Adipose tissue (tissue), 3 donors: ENCODE data around the gene ORC1. TPM values are rescaled to one million over a fixed set of nuclear protein-coding genes. Genes with fewer than 3 reads are reported as not detected.
A peak's percentile ranks its signal among the peaks of the same experiment; 100 is the strongest.

ENCODE experiments used
- H3K27ac ChIP-seq: one replicate; pipeline ENCODE4 v1.5.1; 2013; ENCODE audit warnings: low read depth, low read length
- WGBS, 3 donors: extraction: QIAGEN DNeasy Blood & Tissue Kit; methylation state at CpG; one replicate each; pipeline ENCODE4 v1.1.7; 2013; 5-methylcytosine and 5-hydroxymethylcytosine counted together
- polyA plus RNA-seq, 3 donors: library from polyadenylated mRNA; stranded (reverse); fragments of 200-250 nt; gene quantifications; one replicate each; pipeline ENCODE4 v1.2.3, GENCODE V29; 2013
- donor health status: healthy with polysubstance abuse.
- donor health status: Bipolar disorder and iron deficiency.
- donor health status: healthy.

ORC1 gene
- under 1 TPM; 0.19 to 0.34 (median 0.30) TPM for polyA plus RNA-seq

DNA sequence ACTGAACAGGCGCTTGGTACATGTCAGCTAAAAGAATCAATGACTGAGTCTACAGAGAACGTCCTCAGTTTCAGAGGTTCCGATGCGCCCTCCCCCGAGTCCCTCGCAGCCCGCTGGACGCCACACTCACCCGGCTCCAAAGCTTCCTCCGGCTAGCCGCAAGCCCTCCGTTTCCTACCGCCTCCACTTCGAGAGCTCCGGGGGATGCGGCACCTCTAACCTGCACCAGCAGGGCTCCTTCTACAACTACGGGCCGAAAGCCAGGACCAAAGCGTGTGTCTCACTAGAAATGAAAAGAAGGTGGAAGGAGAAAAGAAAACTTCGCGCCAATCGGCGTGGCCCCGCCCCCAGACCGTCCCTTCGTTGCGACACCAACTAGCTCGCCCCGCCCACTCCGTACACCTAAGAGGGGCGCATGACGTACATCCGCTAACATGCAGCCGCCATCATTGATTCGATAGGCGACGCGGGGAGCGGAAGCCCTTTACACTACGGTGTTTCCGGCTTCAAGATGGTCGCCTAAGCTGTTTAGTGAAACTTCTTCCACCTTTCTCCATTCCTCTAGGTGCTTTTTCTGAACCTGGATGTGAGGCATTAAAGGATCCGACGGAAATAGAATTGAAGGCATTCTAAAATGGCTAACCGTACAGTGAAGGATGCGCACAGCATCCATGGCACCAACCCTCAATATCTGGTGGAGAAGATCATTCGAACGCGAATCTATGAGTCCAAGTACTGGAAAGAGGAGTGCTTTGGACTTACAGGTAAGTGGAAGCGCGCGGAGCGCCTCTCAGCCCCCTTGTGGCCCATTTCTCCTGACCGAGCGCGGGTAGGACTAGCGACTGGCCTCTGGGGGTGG, at the start of gene ORC1, which contains the start of gene PRPF38A:
Gene ORC1, minus strand, starts transcription at position 308 of the 859 bp plus-strand sequence. CDS start 2,200 bp downstream, outside the sequence.
Gene PRPF38A, plus strand, starts transcription at position 487 of the 859 bp plus-strand sequence. Its CDS starts 148 bp downstream, at position 635.
- H3K27ac ChIP-seq: peak within 1 kb of the TSS; percentile 61
- WGBS, 3 donors: 0% methylated on average over 57 of the region's 57 CpGs

DNA sequence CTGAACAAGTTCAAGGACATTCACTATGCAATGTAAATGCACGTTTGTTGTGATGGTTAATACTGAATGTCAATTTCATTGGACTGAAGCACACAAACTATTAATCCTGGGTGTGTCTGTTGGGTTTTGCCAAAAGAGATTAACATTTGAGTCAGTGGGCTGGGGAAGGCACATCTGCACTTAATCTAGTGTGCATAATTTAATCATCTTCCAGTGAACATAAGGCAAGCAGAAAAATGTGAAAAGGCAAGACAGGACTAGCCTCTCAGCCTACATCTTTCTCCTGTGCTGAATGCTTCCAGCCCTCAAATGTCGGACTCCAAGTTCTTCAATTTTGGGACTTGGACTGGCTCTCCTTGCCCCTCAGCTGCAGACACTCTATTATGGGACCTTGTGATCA, 40.2 kb upstream of the ORC1 start:
- H3K27ac ChIP-seq: no peak overlapping the region
- WGBS, 3 donors: 88 to 91% (median 90%) methylated on average over 2 of the region's 2 CpGs

DNA sequence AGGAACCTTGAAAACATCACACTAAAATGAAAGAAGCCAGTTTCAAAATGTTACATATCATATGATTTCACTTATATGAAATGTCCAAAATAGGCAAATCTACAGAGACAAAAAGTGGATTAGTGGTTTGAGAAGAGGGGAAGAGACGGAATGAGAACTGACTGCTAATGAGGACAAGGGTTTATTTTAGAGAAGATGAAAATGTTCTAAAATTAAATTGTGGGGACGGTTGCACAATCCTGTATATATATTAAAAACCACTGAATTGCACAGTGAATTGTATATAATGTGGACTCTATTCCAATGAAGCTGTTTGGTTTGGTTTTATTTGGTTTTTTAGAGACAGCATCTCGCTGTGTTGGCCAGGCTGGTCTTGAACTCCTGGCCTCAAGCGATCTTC, 35.8 kb upstream of the ORC1 start:
- 83 to 96% (median 89%) methylated on average over 4 of the region's 4 CpGs for WGBS, 3 donors
- H3K27ac ChIP-seq: no peak overlapping the region

DNA sequence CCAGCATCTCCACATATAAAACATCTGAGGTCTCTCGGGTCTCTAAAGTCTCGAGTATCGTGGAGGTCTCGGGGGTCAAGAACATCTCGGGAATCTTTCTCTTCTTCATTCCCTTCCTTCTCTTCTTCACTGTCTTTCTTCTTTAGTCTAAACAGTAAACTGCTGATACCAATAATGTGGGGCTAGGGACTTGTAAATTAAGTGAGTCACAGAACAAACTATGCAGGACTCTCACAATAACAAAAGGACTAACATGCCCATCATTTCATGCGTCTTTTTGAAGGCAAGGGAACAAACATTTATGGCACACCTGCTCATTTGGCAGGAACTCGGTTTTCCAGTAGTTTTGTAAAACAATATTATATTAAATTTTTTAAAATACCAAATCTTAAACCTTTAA, 32.6 kb upstream of the ORC1 start:
- H3K27ac ChIP-seq: no peak overlapping the region
- 86 to 92% (median 89%) methylated on average over 7 of the region's 7 CpGs for WGBS, 3 donors

DNA sequence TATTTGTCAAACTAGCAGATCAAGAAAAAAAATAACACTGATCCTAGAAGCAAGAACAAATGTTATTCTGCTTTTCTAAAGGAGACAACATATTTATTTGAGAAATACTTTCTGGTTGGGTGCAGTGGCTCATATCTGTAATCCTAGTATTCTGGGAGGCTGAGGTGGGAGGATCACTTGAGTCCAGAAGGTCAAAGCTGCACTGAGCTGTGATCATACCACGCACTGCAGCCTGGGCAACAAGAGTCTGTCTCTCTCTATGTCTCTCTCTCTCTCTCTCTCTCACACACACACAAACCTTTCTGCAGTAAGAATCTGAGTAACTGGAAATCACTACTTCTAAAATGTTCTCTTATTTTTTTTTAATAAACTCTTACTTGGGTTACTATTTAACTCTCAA, 31.4 kb upstream of the ORC1 start:
- WGBS, 3 donors: 95 to 100% (median 95%) methylated on average over 1 of the region's 1 CpG
- no peak overlapping the region for H3K27ac ChIP-seq

DNA sequence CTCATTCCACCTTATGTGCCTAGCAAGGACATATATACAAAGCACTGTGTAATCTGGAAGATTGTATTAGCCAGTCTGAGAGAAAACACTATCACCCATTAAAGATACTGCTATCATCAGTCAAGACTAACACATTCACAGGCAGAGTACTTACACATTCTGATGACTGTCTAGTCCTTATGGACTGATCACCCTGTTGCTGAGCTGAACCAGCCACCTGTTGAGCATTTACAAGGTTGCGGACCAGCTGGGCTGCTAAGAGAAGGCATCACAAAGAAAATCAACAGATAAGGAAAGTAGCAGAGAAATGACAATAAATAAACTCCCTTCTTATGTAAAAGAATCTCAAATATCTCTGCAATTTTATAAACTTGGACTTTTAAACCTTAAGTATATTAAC, 31.0 kb upstream of the ORC1 start:
- WGBS, 3 donors: 93 to 100% (median 98%) methylated on average over 1 of the region's 1 CpG
- H3K27ac ChIP-seq: no peak overlapping the region

DNA sequence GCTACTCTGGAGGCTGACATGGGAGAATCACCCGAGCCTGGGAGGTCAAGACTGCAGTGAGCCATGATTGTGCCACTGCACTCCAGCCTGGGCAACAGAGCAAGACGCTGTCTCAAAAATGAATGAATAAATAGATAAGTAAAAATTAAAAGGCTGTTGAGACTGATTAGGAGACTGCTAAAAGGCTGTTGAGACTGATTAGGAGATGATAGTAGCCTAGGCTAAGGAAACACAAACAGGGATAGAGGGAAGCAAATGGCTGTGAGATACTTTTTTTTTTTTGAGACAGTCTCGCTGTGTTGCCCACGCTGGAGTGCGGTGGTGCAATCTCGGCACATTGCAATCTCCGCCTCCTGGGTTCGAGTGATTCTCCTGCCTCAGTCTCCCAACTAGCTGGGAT, 28.6 kb upstream of the ORC1 start:
- 88 to 95% (median 91%) methylated on average over 8 of the region's 8 CpGs for WGBS, 3 donors
- no peak overlapping the region for H3K27ac ChIP-seq

DNA sequence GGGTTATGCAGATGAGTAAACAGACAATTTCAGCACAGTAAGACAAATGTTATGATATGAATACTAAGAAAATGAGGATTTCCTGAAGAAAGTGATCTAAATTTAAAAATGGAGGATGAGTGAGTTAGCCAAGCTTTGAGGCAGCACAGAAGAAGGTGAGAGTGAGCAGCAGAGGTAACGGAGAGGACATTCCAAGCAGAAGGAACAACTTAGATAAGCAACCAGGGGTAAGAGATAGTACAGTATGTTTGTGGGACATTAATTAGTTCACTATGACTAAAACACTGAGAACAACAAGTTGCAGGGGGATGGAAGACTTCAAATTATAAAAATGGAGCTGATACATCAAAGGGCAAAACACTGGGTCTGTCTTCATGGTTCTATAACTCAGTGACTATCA, 22.9 kb upstream of the ORC1 start:
- WGBS, 3 donors: 96 to 97% (median 96%) methylated on average over 1 of the region's 1 CpG
- no peak overlapping the region for H3K27ac ChIP-seq

DNA sequence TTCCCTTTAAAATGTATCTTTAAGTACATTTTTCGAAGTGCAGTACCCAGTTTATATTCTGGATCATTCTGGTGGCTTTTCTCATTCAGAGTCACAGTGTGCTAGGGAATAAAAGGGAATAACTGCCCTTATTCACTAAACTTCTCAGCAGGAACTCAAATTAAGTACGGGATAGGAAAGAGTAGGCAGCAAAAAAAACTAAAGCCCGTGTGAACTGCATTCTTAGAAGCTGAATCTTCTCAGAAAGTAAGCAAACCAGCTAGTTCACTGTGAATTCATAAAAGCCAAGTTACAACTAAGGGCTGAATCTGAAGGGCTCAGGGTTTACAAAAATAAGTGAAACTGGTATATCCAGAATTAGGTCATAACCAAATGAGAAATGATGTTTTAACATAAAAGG, 22.1 kb upstream of the ORC1 start:
- H3K27ac ChIP-seq: no peak overlapping the region
- WGBS, 3 donors: 80 to 87% (median 85%) methylated on average over 3 of the region's 3 CpGs

DNA sequence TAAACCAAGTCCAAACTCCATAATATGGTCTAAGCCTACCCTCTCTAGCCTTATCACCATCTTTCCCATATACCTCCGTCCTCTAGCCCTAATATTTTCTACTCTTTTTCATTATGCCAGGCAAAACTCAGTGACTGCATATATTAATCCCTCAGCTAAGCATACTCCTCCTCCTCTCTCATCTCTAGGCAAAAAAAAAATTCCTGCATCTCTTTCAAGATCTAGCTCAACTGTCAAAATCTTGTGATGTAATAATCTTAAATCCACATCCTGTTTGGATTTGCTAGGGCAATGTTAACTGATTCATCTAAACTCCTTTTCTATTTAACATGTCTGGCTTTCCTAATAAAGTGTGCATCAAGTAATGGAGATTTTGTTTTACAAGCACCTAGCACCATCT, 20.6 kb upstream of the ORC1 start:
- no peak overlapping the region for H3K27ac ChIP-seq

DNA sequence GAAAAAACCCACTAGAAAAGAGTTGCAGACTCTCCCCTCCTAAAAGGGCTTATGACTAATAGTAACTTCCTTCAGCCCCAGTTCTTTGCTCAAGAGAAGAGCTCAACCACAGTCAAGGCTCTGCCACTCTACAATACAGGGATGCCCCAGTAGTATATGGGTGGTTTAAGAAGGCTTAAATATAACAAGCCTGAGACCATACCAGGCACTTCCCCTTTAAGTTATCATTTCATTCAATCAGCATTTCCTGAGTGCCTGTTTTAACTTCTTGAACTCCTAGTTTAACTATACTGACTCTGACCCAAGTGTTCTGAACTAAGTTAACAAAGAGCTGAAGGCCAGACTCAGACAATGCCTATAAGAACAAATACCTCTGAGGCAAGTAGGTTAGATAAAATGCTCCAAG, 20.0 kb upstream of the ORC1 start:
- H3K27ac ChIP-seq: no peak overlapping the region

More for the DNA sequence above, 20.6 kb upstream of the ORC1 start:
- WGBS, 3 donors: 87 to 96% (median 93%) methylated on average over 1 of the region's 1 CpG

DNA sequence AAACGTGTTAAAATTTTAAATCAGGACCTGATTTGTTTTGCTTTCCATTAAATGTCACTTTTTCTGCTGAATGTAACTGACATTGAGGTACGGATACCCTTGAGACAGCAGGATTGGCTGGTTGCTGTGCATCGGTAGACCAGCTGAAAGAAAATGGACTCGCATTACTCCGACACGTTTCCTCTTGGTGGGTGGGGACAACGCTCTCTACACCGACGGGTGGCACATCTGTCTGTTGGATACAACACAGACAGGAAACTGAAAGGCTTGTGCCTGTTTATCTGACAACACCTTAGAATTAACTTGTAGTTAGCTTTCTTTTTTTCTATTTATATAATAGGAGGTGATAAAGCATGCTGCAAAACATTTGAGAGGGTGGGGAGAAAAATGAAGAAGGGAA, 19.5 kb upstream of the ORC1 start:
- no peak overlapping the region for H3K27ac ChIP-seq
- 44 to 73% (median 54%) methylated on average over 9 of the region's 9 CpGs for WGBS, 3 donors

DNA sequence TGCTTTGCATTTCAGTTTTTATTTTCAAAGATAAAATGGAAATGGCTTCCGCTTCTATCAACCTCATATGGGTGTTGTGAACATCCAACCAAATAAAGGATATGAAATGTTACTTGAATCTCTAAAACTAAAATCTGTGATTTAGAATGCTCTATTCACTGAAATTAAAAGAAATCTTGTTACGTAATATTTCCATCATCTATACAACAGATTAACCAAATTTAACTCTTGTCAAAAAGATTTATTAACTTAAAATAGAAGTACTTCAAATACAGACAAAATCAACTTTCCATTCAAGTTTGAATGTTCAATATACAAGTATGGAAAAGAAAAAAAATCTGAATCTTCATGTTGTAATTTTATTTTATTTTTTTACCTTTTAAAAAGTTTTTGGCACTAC, 18.8 kb upstream of the ORC1 start:
- no peak overlapping the region for H3K27ac ChIP-seq
- 97 to 99% (median 98%) methylated on average over 2 of the region's 2 CpGs for WGBS, 3 donors

DNA sequence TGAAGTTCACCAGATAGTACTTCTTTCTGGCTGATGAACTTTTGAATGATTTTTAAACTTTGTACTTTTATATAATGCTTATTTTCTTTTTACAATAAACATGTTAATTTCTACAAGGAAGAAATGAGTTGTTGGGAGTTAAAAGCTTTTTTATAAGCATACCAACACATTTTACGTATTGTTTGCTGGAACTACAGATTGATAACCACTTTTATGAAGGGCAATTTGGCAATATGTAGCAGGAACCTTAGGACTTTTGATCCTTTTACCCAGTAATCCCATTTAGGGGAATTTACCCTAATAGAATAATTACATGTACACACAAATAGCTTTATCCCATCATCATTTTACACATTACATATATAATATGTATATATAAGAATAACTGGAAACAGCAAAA, 16.5 kb upstream of the ORC1 start:
- WGBS, 3 donors: 92 to 97% (median 96%) methylated on average over 1 of the region's 1 CpG

DNA sequence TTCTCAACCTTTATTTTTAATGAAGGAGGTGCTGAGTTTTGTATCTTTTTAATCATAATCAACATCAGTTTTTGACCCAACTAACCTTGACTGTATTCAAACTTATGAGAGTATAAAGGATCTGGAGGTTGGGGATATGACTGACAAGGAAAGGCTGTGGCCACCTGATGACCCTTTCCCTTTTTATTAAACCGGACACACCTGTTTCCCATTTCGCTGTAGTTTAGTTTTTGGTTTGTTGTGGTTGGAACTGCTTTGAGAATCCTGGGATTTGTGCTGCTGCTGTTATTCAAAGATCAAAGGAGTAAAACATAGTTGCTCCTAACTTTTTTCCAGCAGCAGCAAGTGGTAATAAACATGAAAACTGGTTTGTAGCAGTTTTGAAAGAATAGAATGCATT, 12.6 kb upstream of the ORC1 start:
- 63 to 89% (median 83%) methylated on average over 2 of the region's 2 CpGs for WGBS, 3 donors
- no peak overlapping the region for H3K27ac ChIP-seq

More for the DNA sequence above, 16.5 kb upstream of the ORC1 start:
- no peak overlapping the region for H3K27ac ChIP-seq

DNA sequence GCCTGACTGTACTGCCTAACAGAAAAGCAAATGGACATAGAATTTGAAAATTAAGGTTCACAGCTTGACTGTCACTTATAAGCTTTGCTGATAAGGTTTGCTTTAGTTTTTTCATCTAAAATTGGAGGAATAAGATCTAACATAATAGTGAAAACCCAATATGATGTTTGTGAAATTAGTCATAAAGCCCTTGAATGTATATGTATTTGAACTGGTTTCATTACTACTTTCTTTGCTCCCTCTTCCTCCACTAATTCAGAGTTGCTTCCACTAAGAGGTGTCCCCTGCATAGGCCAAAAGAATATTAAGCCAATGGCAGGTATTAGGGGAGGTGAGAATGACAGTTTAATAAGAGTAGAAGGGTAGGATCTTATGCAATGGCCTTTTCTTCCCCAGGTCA, 10.7 kb upstream of the ORC1 start:
- no peak overlapping the region for H3K27ac ChIP-seq

DNA sequence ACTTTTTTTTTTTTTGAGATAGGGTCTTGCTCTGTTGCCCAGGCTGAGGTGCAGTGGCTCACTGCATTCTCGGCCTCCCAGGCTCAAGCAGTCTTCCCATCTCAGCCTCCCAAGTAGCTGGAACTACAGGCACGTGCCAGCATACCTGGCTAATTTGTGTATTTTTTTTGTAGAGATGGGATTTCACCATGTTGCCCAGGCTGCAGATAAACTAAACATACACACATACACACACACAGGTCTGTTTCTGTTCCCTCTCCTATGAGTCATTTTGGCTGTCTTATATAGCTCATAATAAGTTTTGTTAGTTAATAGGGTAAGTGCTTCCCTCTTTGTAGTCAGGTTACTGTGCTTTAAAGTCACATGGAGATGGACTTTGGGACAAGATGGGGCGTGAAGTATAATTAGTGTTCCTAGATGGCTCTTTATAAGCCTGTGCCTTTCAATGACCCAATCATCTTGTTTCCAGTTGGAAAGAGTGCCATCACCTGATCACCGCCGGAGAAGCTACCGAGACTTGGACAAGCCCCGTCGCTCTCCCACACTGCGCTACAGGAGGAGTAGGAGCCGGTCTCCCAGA, 9.3 kb upstream of the ORC1 start:
- WGBS, 3 donors: 93 to 97% (median 94%) methylated on average over 10 of the region's 10 CpGs
- H3K27ac ChIP-seq: no peak overlapping the region

DNA sequence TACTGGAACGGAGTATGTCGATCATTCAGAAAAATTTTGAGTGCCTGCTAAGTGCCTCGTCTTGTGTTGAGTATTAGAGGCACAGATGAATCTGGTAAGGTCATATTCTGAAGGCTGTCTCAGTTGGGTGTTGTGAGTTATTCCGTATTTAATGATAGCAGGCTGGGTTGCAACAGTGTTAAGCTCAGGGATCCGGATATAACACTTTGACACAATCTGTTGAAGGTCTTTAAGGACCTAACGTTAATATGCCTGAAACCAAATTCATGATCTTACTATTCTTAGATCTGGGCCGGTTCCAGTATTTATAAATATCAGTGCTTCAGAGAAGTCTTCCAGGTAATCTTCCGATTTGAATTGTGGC, 734 bp upstream of the ORC1 start:
- peak overlapping the region; percentile 61 for H3K27ac ChIP-seq
- 2 to 7% (median 3%) methylated on average over 8 of the region's 8 CpGs for WGBS, 3 donors

DNA sequence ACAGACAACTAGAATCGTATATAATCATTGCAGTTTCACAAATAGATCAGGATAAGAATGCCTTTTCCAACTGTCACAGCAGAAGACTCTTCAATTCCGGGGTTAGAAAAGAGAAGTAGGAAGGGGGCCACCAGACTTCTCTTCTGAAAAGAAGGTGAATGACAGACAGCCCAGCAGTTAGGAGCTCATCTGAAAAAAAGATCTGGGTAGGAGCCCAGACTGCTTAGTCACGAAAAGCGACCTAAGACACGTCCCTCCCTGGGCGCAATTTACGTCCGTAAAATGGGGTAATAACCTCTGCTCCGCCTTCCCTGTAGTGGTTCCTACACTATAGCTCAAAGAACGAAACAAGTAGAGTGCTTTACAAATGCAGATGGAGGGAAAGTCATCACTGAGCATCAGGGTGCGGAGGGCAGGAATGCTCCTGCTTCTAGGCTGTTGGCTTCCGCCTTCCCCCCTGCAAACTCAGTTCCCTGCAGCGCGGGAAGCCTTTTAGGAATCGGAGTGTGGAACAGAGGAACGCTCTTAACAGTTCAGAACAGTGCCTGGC, 582 bp downstream of the ORC1 start:
- whole genome bisulfite sequencing, 3 donors: 0 to 1% (median 1%) methylated on average over 16 of the region's 16 CpGs
- H3K27ac ChIP-seq: no peak overlapping the region

DNA sequence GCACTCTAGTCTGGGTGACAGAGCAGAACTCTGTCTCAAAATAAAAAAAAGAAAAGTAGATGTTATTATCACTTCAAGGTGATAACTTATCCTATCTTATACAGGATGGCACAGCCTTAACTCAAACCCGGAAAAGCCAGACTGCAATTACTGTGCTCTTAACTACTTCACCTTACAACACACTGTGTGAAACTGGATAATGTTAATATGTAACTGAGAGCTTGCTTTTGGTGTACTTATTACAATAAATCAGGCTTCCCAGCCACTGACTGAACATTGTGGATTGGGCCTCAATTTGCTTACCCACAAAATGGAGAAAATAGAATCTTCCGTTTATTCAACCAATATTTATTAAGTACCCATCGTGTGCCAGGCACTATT, 1.4 kb downstream of the ORC1 start:
- H3K27ac ChIP-seq: no peak overlapping the region
- WGBS, 3 donors: 33 to 72% (median 72%) methylated on average over 3 of the region's 3 CpGs
